Fibroblast of villous mesenchyme (primary cell): ENCODE measurements around the gene ARL2BP. TPM values are rescaled to one million over a fixed set of nuclear protein-coding genes. Genes with fewer than 3 reads are reported as not detected.
A peak's percentile ranks its signal among the peaks of the same experiment; 100 is the strongest.

Experiments
- DNase-seq: peaks from one replicate; pipeline ENCODE4 v3.0.0-alpha.2; 2010; ENCODE audit warnings: low read depth
- H3K4me3 ChIP-seq: 2 replicates; pipeline ENCODE4 v1.5.1; 2011; ENCODE audit warnings: low read depth, mild to moderate bottlenecking, low read length
- total RNA-seq: library from RNA; depleted of rRNA; stranded (reverse); fragments of >200 nt; gene quantifications from 2 replicates; pipeline ENCODE4 v1.2.3, GENCODE V29; 2012
- TF ChIP-seq, protein P1 (sequence below): IDR thresholded peaks from 2 replicates; pipeline ENCODE4 v1.5.1; 2012; ENCODE audit warnings: low read depth, mild to moderate bottlenecking, low read length; ENCODE audit not compliant: insufficient read depth

Gene ARL2BP
- total RNA-seq, 1 donor: 134 TPM

DNA sequence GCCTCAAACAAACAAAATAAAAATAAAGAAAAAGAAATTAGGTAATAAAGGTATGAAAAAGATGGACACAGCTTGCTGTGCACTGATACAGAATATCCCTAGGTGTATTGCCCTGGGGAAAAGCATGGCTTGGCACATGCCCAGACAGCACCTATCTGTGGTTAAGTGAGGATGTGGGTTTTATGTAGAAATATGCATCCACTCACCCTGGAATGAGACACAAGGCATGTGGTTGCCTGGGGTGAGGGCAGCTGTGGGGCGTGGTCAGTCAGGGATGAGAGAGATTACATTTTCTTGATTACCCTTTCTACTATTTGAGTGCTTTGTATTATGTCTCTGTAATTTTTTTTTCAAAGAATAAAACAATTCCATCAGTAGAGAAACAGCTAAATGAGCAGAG, 32.5 kb downstream of the ARL2BP start:
- TF ChIP-seq, protein P1, sequence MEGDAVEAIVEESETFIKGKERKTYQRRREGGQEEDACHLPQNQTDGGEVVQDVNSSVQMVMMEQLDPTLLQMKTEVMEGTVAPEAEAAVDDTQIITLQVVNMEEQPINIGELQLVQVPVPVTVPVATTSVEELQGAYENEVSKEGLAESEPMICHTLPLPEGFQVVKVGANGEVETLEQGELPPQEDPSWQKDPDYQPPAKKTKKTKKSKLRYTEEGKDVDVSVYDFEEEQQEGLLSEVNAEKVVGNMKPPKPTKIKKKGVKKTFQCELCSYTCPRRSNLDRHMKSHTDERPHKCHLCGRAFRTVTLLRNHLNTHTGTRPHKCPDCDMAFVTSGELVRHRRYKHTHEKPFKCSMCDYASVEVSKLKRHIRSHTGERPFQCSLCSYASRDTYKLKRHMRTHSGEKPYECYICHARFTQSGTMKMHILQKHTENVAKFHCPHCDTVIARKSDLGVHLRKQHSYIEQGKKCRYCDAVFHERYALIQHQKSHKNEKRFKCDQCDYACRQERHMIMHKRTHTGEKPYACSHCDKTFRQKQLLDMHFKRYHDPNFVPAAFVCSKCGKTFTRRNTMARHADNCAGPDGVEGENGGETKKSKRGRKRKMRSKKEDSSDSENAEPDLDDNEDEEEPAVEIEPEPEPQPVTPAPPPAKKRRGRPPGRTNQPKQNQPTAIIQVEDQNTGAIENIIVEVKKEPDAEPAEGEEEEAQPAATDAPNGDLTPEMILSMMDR: no peak
- peak; percentile 77 for DNase-seq
- H3K4me3 ChIP-seq: no peak overlapping the region

DNA sequence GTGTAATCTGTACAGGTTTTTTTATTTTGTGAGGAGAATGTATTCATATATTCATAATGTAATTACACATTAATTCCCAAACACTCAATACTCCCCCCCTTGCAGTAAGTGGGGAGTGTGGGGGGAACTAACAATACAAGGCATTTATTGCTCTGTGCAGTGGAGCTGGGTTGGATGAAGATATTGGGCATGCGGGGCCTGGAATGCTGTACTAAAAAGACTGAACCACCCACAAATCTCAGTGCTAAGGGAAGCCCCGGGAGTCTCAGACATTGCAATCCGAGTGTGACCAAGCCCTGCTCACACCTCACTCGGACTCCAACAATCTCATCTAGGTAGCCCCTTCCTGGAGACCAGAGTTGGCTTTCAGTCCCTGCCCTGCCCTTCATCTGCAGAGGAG, 33.4 kb downstream of the ARL2BP start:
- H3K4me3 ChIP-seq: no peak overlapping the region
- TF ChIP-seq, protein P1: no peak
- DNase-seq: no peak

DNA sequence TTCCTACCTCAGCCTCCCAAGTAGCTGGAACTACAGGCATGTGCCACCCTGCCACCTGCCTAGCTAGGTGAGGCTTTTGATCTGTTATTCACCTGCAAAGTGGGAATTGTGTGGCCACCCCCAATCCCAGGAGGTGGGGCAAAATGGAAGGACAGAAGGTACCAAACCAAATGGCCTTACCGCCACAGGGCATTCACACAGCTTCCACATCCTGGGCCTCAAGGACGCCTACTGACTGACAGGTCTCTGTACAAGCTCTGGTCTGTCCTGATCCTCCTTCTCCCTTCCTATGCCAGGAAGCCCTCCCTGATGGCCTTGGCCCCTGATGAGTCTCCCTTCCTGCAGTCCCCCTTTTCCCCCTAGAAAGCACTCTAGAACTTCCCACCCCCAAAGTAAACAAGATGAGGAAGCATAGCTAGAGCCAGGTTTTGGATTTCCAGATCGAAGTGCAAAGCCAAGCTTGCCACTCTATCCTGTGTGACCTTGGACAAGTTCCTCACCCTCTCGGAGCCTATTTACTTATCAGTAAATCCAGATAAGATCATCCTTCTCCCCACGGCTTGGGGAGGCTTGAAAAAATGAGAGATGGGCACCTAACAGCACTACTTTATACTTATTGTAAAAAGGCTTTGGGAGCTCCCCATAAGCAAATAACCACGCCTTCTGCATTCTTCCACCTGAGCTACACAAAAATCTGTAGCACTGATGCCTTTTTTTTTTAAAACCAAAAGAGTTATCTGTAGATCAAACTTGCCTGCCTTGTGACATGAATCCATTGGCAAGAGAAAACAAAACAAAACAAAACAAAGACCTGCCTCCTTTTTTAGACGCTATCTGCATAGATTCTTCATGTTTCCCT, 35.0 kb downstream of the ARL2BP start:
- TF ChIP-seq, protein P1: no peak
- no peak for DNase-seq
- H3K4me3 ChIP-seq: no peak overlapping the region

DNA sequence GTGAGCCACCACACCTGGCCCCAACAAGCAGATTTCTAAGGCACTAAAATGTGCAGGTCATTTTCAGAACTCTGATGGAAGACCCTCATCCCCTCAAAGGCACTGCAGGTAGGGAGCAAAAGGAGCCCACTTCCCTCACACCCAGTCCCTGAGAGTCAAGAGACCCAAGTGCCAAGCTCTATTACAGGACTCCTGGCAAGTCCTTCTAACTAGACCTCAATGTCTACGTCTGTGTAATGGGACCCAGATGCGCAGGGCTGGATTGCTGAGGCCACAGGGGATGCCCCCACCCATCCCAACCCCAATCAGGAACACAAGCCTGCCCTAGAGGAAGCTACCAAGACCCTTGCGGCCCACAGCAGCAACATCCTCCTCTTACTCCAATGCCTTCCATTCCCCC, 36.7 kb downstream of the ARL2BP start:
- no peak for DNase-seq
- H3K4me3 ChIP-seq: no peak overlapping the region
- TF ChIP-seq, protein P1: no peak

DNA sequence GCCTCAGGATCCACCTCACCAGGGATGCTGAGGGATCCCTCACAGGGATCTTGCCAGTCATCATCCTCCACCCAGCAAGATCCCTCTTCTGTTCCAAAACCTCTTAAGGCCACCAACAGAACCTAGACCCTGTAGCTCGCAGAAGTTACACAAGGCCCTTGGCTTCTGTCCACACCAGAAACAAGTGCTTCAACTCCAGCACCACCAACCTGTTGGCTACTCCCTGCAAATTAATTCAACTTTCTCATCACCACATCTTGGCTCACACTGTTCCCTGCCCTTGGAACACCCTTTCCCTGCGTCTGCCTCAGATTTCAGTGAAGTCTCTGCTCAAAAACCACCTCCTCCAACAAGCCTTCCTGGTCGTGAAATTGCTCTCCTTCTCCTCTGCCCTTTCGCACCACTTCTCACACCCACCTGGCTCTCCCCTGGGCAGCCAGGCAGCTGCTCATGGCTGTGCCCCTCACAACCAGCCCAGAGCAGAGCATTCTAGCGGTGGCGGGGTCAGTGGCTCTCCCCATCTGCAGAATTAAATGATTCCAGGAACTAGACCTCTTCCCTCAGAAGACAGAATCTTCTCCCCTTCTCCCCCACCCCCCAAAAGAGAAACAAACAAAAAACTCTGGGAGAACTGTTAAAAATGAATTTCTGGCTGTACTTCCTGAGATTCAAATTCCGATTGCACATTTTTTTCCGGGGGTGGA, 37.6 kb downstream of the ARL2BP start:
- no peak for DNase-seq
- TF ChIP-seq, protein P1: no peak
- H3K4me3 ChIP-seq: no peak overlapping the region

DNA sequence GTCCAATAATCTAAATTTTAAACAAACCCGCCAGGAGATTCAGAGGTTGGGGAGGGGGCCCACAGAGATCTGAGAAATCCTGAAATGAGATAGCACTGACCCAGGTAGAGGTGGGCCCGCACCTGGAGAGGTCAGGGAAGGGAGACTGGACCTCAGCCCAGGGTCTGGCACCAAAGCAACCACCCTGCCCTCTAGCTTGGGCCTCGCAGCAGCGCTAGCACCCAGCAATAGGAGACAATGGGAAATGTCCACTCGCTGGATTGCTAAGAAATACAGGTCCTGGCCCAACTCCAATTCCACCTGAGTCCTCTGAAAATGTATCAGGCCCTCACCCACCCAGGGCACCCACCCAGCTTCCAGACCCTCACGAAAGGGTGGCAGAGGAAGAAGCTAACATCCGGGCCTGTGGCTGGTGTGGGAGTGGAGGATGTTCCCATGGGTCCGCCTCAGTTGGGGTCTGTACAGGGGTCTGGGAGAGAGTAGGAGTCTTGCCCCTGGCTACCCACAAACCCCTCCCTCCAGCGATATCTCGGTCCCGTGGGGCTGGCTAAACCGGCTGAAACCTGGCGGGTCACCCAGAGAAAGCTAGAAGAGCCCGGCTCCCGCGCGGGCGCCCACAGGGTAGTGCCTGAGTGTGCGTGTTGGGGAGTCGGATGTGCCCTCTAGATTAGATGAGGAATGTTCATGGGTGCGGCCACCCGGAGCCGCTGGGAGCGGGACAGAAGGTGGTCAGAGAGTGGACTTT, 38.3 kb downstream of the ARL2BP start:
- no peak overlapping the region for H3K4me3 ChIP-seq
- no peak for DNase-seq
- TF ChIP-seq, protein P1: no peak
